ENCODE measurements around the gene WHRN.

- TF ChIP-seq CTCF (IDR thresholded peaks at IDR 0.05) = no peak
- no peak for TF ChIP-seq EZH2 (IDR thresholded peaks at IDR 0.05)
Observed at GRCh38 chr9:114404531-114404930, 100.7 kb downstream of the WHRN start.
